Testis (tissue), 3 donors: Measurements from ENCODE around the gene GPR15LG. TPM values are rescaled to one million over a fixed set of nuclear protein-coding genes. Genes with fewer than 3 reads are reported as not detected.

Source experiments
- DNase-seq: peaks from one replicate; pipeline ENCODE4 v3.0.0-alpha.2; 2019
- H3K27ac ChIP-seq, 2 donors: fragments of 200-600 bp; sonication (generic); one replicate each; pipeline ENCODE4 v1.5.1; 2019
- H3K27me3 ChIP-seq: fragments of 200-600 bp; sonication (generic); one replicate; pipeline ENCODE4 v1.5.1; 2019
- H3K36me3 ChIP-seq: fragments of 200-600 bp; sonication (generic); one replicate; pipeline ENCODE4 v1.5.1; 2017; ENCODE audit warnings: low read depth; ENCODE audit errors: missing control alignments
- H3K4me1 ChIP-seq: fragments of 200-600 bp; sonication (generic); one replicate; pipeline ENCODE4 v1.5.1; 2019
- H3K4me3 ChIP-seq, 2 donors: fragments of 200-600 bp; sonication (generic); one replicate each; pipeline ENCODE4 v1.5.1; 2017 to 2019
- H3K9me3 ChIP-seq: fragments of 200-600 bp; sonication (generic); one replicate; pipeline ENCODE4 v1.5.1; 2017
- CTCF ChIP-seq, 3 experiments: fragments of 450-650 bp in 2 of 3; fragments of 200-600 bp in 1 of 3; sonication (generic) in 1 of 3; IDR thresholded peaks; one replicate each; pipeline ENCODE4 v1.5.1; 2016 to 2019; ENCODE audit warnings: antibody characterized with exemption in 3 of 3, mild to moderate bottlenecking in 2 of 3, moderate library complexity in 1 of 3
- POLR2A ChIP-seq: fragments of 450-650 bp; IDR thresholded peaks from one replicate; pipeline ENCODE4 v1.6.1; 2017; ENCODE audit warnings: antibody characterized with exemption, mild to moderate bottlenecking, moderate library complexity
- WGBS, 2 donors: methylation state at CpG; one replicate each; pipeline ENCODE4 v1.1.5; 2018; 5-methylcytosine and 5-hydroxymethylcytosine counted together
- intact Hi-C: fragments of 100-400 bp; cut with DNase I; formaldehyde crosslinking; loops from one replicate; pipeline ENCODE4 v1.15.1; 2023; ENCODE audit warnings: low total_unique reads
- polyA plus RNA-seq: library from polyadenylated mRNA; stranded (reverse); fragments of 350-450 nt; fragmentation: Illumina TruSeq; extraction: RNeasy Lipid Tissue Mini Kit (QIAGEN cat#74804); gene quantifications from one replicate; pipeline ENCODE4 v1.2.3, GENCODE V29; 2014; ENCODE audit warnings: low read depth, low replicate concordance; ENCODE audit not compliant: insufficient read depth
- total RNA-seq, 2 donors: library from RNA; depleted of rRNA; stranded (reverse); fragments of >200 nt; gene quantifications; one replicate each; pipeline ENCODE4 v1.2.3, GENCODE V29; 2016

GPR15LG gene
- total and polyA plus RNA-seq, 3 donors from 2014 or later: not detected

DNA sequence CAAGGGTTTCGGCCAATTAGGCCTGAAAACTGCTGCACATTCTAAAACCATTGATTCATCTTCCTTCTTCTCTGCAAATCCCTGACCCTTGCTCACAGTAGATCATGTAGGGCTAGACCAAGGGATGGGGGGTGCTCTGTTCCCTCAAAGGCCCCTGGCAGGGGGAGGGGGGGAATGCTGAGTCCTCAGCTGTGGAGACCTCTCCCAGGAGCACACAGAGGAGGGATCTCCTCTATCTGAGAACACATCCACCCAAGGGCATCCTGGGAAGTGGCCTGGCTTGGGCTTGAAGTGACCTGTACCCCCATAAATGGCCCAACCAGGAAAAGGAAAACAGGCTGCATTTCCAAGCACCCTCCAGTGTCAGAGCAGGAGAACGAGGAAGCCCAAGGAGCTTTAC, 19.7 kb downstream of the GPR15LG start:
- Histone ChIP-seq H3K27me3 (no peaks in the 10 kb centered on the region), H3K9me3 (no peaks in the 10 kb centered on the region)
- no peak for DNase-seq

GRCh38 chr10:84193846-84194423, 20.3 kb downstream of the GPR15LG start:
- H3K27me3 ChIP-seq: no peaks in the 10 kb centered on the region
- H3K4me3 ChIP-seq: peak overlapping the region; percentile 4 to 52
- H3K4me1 ChIP-seq: peaks cover 8% of the 10 kb centered on the region
- intact Hi-C loops: no loop called here
- TF ChIP-seq CTCF (IDR thresholded peaks at IDR 0.05) (no peak), POLR2A (no peak)
- 14 to 23% methylated on average over 5 of the region's 5 CpGs for WGBS, 2 donors
- H3K27ac ChIP-seq: no peak overlapping the region
- DNase-seq: no peak
- no peaks in the 10 kb centered on the region for H3K36me3 ChIP-seq
- no peaks in the 10 kb centered on the region for H3K9me3 ChIP-seq

More for the DNA sequence above, 19.7 kb downstream of the GPR15LG start:
- intact Hi-C loops: no loop called here
- H3K4me3 ChIP-seq: no peak overlapping the region
- TF ChIP-seq POLR2A (no peak), CTCF (IDR thresholded peaks at IDR 0.05) (no peak)
- WGBS, 2 donors: 82 to 90% methylated on average over 2 of the region's 2 CpGs
- H3K4me1 ChIP-seq: peaks cover 8% of the 10 kb centered on the region
- no peaks in the 10 kb centered on the region for H3K36me3 ChIP-seq
- no peak overlapping the region for H3K27ac ChIP-seq

GRCh38 chr10:84194424-84195043, 20.9 kb downstream of the GPR15LG start, which contains the start of gene CDHR1:
Gene CDHR1, plus strand, starts transcription at chr10:84194537. Its CDS starts 224 bp downstream, at chr10:84194761.
- WGBS, 2 donors: 1% methylated on average over 10 to 23 of the region's 61 CpGs
- no peaks in the 10 kb centered on the region for H3K27me3 ChIP-seq
- H3K4me1 ChIP-seq: peaks cover 8% of the 10 kb centered on the region
- TF ChIP-seq CTCF (IDR thresholded peaks at IDR 0.05) (no peak), POLR2A (no peak)
- no peak within 1 kb of the TSS for H3K27ac ChIP-seq
- DNase-seq: peak; percentile 31
- intact Hi-C loops: no loop called here
- H3K4me3 ChIP-seq: peak within 1 kb of the TSS; percentile 4 to 52
- H3K36me3 ChIP-seq: no peaks in the 10 kb centered on the region
- H3K9me3 ChIP-seq: no peaks in the 10 kb centered on the region

GRCh38 chr10:84195044-84195830, 21.6 kb downstream of the GPR15LG start:
- Histone ChIP-seq H3K27me3 (no peaks in the 10 kb centered on the region), H3K4me1 (peaks cover 8% of the 10 kb centered on the region), H3K27ac (no peak overlapping the region), H3K9me3 (no peaks in the 10 kb centered on the region), H3K36me3 (no peaks in the 10 kb centered on the region), H3K4me3 (peak overlapping the region; percentile 4 to 52)
- TF ChIP-seq POLR2A (no peak), CTCF (IDR thresholded peaks at IDR 0.05) (no peak)
- 0 to 17% methylated on average over 4 to 40 of the region's 43 CpGs for WGBS, 2 donors
- intact Hi-C loops: no loop called here
- no peak for DNase-seq
